ENCODE measurements around the gene LRBA.
A peak's percentile ranks its signal among the peaks of the same experiment; 100 is the strongest.

The LRBA gene

DNA sequence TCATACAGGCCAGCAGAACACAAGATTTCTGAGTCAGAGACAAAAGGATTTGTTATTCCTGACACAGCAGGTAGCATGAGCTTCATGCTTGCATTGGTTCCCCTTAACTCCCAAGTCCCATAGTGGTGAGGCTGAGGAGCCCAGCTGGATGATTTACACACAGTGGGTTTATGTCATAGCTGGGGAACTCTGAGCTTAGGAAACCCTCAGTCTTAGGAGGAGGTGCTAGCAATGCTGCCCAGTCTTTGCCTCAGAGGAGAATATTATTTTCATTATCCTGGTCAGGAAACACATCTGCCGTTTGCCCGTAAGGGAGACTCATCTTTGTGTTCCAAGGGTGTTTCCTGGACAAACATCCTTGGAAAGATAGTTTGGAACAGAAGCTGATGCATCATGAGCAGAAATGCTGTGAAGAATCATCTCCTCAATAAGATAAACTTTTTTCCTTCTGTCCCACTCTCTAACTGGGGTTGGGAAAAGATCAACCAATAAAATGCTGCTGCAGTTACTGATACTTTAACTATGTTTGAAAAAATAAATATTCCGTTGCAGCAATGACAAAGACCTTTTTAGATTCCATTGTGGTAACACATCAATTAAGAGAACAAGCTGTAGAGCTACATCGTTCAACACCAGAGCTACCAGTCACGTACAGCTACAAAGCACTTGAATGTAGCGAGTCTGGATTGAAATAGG, 790.0 kb downstream of the LRBA start:
- H3K4me3 ChIP-seq (ENCODE audit: low read depth, low read length): peak overlapping the region; percentile 38
- TF ChIP-seq, protein P1, sequence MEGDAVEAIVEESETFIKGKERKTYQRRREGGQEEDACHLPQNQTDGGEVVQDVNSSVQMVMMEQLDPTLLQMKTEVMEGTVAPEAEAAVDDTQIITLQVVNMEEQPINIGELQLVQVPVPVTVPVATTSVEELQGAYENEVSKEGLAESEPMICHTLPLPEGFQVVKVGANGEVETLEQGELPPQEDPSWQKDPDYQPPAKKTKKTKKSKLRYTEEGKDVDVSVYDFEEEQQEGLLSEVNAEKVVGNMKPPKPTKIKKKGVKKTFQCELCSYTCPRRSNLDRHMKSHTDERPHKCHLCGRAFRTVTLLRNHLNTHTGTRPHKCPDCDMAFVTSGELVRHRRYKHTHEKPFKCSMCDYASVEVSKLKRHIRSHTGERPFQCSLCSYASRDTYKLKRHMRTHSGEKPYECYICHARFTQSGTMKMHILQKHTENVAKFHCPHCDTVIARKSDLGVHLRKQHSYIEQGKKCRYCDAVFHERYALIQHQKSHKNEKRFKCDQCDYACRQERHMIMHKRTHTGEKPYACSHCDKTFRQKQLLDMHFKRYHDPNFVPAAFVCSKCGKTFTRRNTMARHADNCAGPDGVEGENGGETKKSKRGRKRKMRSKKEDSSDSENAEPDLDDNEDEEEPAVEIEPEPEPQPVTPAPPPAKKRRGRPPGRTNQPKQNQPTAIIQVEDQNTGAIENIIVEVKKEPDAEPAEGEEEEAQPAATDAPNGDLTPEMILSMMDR (conservative IDR thresholded peaks at IDR 0.05; ENCODE audit: low read depth, low read length): no peak
- peak; percentile 99 for DNase-seq (ENCODE audit: low read depth)

GRCh38 chr4:150219841-150220240, 795.2 kb downstream of the LRBA start:
- no peak overlapping the region for H3K4me3 ChIP-seq (ENCODE audit: low read depth, low read length)

DNA sequence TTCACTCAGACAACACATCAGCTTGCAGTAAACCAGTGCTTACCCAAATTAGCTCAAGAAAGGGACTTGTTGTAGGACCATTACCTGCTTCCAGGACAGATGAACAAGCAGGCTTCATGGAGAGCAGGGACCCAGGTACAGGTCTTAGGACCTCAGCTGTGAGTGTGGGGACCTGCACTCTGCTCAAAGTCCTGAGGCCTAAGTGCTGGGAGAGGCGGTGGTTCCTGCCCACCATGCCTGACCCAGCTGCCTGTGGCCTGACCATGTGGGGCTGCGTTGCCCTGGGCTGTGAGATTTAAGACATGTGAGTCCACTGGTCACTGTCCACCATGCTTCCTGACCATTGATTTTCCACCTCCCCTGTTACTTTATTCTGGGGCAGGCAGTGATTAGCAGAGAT, 796.6 kb downstream of the LRBA start:
- no peak for DNase-seq (ENCODE audit: low read depth)
- TF ChIP-seq, protein P1 (conservative IDR thresholded peaks at IDR 0.05; ENCODE audit: low read depth, low read length): no peak
- H3K4me3 ChIP-seq (ENCODE audit: low read depth, low read length): no peak overlapping the region

More at GRCh38 chr4:150219841-150220240, 795.2 kb downstream of the LRBA start:
- TF ChIP-seq, protein P1 (conservative IDR thresholded peaks at IDR 0.05; ENCODE audit: low read depth, low read length): no peak
- no peak for DNase-seq (ENCODE audit: low read depth)

DNA sequence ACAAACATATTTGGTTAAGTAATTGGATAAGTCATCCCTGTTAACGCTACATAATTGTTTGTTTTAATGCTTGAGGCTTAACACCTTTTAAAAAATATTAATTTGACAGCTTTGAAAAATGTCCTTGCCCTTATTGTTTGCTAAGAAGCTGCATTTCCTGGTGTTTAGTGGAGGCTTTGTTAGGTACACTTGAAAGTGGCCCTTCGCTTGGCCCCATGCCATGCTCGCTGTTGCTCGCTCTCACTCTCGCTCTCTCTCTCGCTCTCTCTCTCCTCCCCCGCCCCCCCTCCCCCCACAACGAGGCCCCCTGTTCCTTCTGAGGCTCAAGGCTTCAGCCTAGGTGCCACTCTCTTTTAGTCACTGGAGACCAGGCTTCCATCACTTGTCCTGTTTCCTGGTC, 797.3 kb downstream of the LRBA start:
- no peak overlapping the region for H3K4me3 ChIP-seq (ENCODE audit: low read depth, low read length)
- no peak for DNase-seq (ENCODE audit: low read depth)

DNA sequence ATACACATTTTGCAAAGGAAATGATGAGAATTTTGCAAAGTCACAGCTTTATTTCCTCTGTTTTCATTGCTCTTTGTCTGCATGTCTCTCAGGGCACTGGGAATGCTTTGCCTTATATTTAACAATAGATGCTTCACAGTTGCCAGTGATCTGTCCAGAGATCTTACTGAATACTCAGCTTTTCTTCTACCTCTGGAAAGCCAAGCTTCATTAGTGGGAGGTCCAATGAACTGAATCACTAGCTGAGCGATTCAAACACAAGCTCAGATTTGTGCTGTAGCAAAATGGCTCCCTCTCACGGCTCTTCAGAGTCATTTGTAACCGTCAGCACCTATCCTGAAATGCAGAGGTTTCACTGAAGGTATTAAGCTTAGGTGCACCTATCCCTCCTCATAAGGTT, 797.9 kb downstream of the LRBA start:
- peak; percentile 91 for DNase-seq (ENCODE audit: low read depth)
- no peak overlapping the region for H3K4me3 ChIP-seq (ENCODE audit: low read depth, low read length)
- TF ChIP-seq, protein P1 (conservative IDR thresholded peaks at IDR 0.05; ENCODE audit: low read depth, low read length): peak; percentile 78

More for the DNA sequence above, 797.3 kb downstream of the LRBA start:
- TF ChIP-seq, protein P1 (conservative IDR thresholded peaks at IDR 0.05; ENCODE audit: low read depth, low read length): no peak

GRCh38 chr4:150216726-150217125, 798.4 kb downstream of the LRBA start:
- no peak overlapping the region for H3K4me3 ChIP-seq (ENCODE audit: low read depth, low read length)
- TF ChIP-seq, protein P1 (conservative IDR thresholded peaks at IDR 0.05; ENCODE audit: low read depth, low read length): no peak
- no peak for DNase-seq (ENCODE audit: low read depth)

GRCh38 chr4:150215601-150216000, 799.5 kb downstream of the LRBA start:
- DNase-seq (ENCODE audit: low read depth): no peak
- TF ChIP-seq, protein P1 (conservative IDR thresholded peaks at IDR 0.05; ENCODE audit: low read depth, low read length): no peak
- H3K4me3 ChIP-seq (ENCODE audit: low read depth, low read length): no peak overlapping the region

Data from choroid plexus epithelial cell (primary cell).